ENCODE measurements around the gene BCAS4.

DNA sequence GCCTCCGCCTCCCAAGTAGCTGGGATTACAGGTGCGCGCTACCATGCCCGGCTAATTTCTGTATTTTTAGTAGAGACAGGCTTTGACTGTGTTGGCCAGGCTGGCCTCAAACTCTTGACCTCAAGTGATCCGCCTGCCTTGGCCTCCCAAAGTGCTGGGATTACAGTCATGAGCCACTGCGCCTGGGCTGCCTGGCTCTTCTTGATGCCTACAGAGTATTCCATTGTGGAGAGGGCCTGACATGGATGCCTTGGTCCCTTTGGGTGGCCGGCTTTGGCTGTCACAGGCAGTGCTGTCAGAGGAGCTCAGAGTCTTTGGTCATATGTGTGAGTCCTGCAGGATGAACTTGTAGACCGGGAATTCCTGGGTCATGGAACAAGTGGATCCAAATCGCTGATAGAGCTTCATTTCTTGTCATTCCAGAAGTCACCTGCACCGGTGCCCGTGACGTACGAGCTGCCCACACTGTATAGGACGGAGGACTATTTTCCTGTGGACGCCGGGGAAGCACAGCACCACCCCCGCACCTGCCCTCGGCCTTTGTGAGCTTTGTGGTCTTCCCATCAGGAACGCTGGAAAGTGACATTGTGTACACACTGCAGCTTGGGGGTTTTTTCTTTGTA lies 81.3 kb downstream of the BCAS4 start:
- TF ChIP-seq, protein P1, sequence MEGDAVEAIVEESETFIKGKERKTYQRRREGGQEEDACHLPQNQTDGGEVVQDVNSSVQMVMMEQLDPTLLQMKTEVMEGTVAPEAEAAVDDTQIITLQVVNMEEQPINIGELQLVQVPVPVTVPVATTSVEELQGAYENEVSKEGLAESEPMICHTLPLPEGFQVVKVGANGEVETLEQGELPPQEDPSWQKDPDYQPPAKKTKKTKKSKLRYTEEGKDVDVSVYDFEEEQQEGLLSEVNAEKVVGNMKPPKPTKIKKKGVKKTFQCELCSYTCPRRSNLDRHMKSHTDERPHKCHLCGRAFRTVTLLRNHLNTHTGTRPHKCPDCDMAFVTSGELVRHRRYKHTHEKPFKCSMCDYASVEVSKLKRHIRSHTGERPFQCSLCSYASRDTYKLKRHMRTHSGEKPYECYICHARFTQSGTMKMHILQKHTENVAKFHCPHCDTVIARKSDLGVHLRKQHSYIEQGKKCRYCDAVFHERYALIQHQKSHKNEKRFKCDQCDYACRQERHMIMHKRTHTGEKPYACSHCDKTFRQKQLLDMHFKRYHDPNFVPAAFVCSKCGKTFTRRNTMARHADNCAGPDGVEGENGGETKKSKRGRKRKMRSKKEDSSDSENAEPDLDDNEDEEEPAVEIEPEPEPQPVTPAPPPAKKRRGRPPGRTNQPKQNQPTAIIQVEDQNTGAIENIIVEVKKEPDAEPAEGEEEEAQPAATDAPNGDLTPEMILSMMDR (IDR thresholded peaks at IDR 0.05): no peak
- no peak for TF ChIP-seq POLR2A (IDR thresholded peaks at IDR 0.05)
